HCT116 (cell line): Measurements from ENCODE around the gene RPL12. TPM values are rescaled to one million over a fixed set of nuclear protein-coding genes. Genes with fewer than 3 reads are reported as not detected.

Experiments used
- ATAC-seq: fragments of 200-7000 bp; cut with Tn5 transposase; 2 replicates; pipeline ENCODE4 v1.9.1; 2020; ENCODE audit warnings: mild to moderate bottlenecking, moderate library complexity
- BruUV-seq: library from RNA; stranded (reverse); fragments of 400-500 nt; replicated peaks from 2 replicates; lab custom pipeline; 2021; lab: Mats Ljungman, UMichigan
- CTCF ChIA-PET: fragments of 300-600 bp; sonication (Branson Sonifier 250); formaldehyde crosslinking; loops from one replicate; lab custom pipeline; 2021; ENCODE audit warnings: antibody characterized with exemption; lab: Charles Lee
- POLR2A ChIA-PET: fragments of 300-600, 350-600 bp; sonication (Branson Sonifier 250); formaldehyde crosslinking; loops from one replicate; lab custom pipeline; 2021; ENCODE audit warnings: antibody characterized with exemption; lab: Charles Lee
- RAD21 ChIA-PET, 2 experiments: fragments of 300-600 bp; sonication (Branson Sonifier 250); formaldehyde crosslinking; loops; one replicate each; lab custom pipeline; 2023; ENCODE audit warnings: low total read pairs in 2 of 2; ENCODE audit not compliant: uncharacterized antibody in 2 of 2, unreplicated experiment in 2 of 2, low non-redundant PET in 1 of 2; lab: Charles Lee
- DNase-seq: peaks from one replicate; pipeline ENCODE4 v3.0.0-alpha.2; 2010; ENCODE audit warnings: low read depth, low spot score
- H2AFZ ChIP-seq: fragments of 200-600 bp; shearing (Covaris generic), sonication (generic); 2 replicates; pipeline ENCODE4 v1.6.1; 2017; ENCODE audit warnings: low read depth, mixed run types, mixed read lengths, antibody characterized with exemption, low read length; ENCODE audit not compliant: poor library complexity, severe bottlenecking
- H3K27ac ChIP-seq: 2 replicates; pipeline ENCODE4 v1.5.1; 2012; ENCODE audit warnings: low read depth, low read length
- H3K27me3 ChIP-seq: fragments of 200-600 bp; sonication (generic); 2 replicates; pipeline ENCODE4 v1.6.1; 2016; ENCODE audit warnings: mixed run types, low read length, mixed read lengths; ENCODE audit not compliant: insufficient read depth
- H3K36me3 ChIP-seq, 2 experiments: fragments of 200-500 bp in 1 of 2; fragments of 200-600 bp in 1 of 2; sonication (Bioruptor generic) in 1 of 2; sonication (generic) in 1 of 2; 2 replicates each; pipeline versions ENCODE4 v1.5.1 to v1.6.1; 2014 to 2016; ENCODE audit warnings: low read length in 2 of 2, inconsistent platforms in 1 of 2, mixed read lengths in 1 of 2, mixed run types in 1 of 2; ENCODE audit not compliant: insufficient read depth in 2 of 2, control insufficient read depth in 1 of 2
- H3K4me1 ChIP-seq, 2 experiments: fragments of 200-600 bp in 1 of 2; sonication (generic) in 1 of 2; 2 replicates each; pipeline versions ENCODE4 v1.5.1 to v1.6.1; 2012 to 2017; ENCODE audit warnings: low read length in 2 of 2, inconsistent platforms in 1 of 2, mild to moderate bottlenecking in 1 of 2, mixed read lengths in 1 of 2, mixed run types in 1 of 2, moderate library complexity in 1 of 2; ENCODE audit not compliant: insufficient read depth in 2 of 2, control insufficient read depth in 1 of 2
- H3K4me2 ChIP-seq: fragments of 200-600 bp; sonication (generic); 2 replicates; pipeline ENCODE4 v1.6.1; 2017; ENCODE audit warnings: mixed run types, low read length, mixed read lengths
- H3K4me3 ChIP-seq, 2 experiments: fragments of 200-600 bp in 1 of 2; sonication (generic) in 1 of 2; replicated peaks in 1 of 2; 2 replicates each; pipeline ENCODE4 v1.5.1; 2011 to 2016; ENCODE audit warnings: low read length in 2 of 2, control low read depth in 1 of 2, low read depth in 1 of 2, mild to moderate bottlenecking in 1 of 2, mixed read lengths in 1 of 2, mixed run types in 1 of 2
- H3K79me2 ChIP-seq: fragments of 200-600 bp; sonication (generic); 2 replicates; pipeline ENCODE4 v1.6.1; 2017; ENCODE audit warnings: mild to moderate bottlenecking, mixed run types, low read length, moderate library complexity, mixed read lengths; ENCODE audit not compliant: insufficient read depth
- H3K9ac ChIP-seq: fragments of 200-600 bp; sonication (generic); 2 replicates; pipeline ENCODE4 v1.6.1; 2016; ENCODE audit warnings: low read length, mixed read lengths
- H3K9me2 ChIP-seq: fragments of 200-600 bp; sonication (generic), shearing (Covaris generic); 2 replicates; pipeline ENCODE4 v1.6.1; 2017; ENCODE audit warnings: mixed run types, mild to moderate bottlenecking, moderate library complexity; ENCODE audit not compliant: insufficient read depth
- H3K9me3 ChIP-seq, 2 experiments: fragments of 200-500 bp in 1 of 2; fragments of 200-600 bp in 1 of 2; sonication (Bioruptor generic) in 1 of 2; sonication (generic) in 1 of 2; 2 replicates each; pipeline ENCODE4 v1.6.1; 2014 to 2017; ENCODE audit warnings: low read length in 2 of 2, mixed read lengths in 2 of 2, inconsistent platforms in 1 of 2, low read depth in 1 of 2, mild to moderate bottlenecking in 1 of 2, mixed run types in 1 of 2, moderate library complexity in 1 of 2; ENCODE audit not compliant: control insufficient read depth in 1 of 2, insufficient read depth in 1 of 2
- H4K20me1 ChIP-seq: fragments of 200-600 bp; sonication (generic), shearing (Covaris generic); 2 replicates; pipeline ENCODE4 v1.6.1; 2017; ENCODE audit warnings: mixed run types, mild to moderate bottlenecking, moderate library complexity; ENCODE audit not compliant: insufficient read depth
- EGR1 ChIP-seq: IDR thresholded peaks from 2 replicates; pipeline ENCODE4 v1.6.1; 2012; ENCODE audit warnings: low read depth
- RAD21 ChIP-seq: IDR thresholded peaks from 2 replicates; pipeline ENCODE4 v1.6.1; 2012; ENCODE audit warnings: low read depth, mild to moderate bottlenecking
- REST ChIP-seq: IDR thresholded peaks from 2 replicates; pipeline ENCODE4 v1.6.1; 2012; ENCODE audit warnings: low read depth
- TCF7L2 ChIP-seq: IDR thresholded peaks from 2 replicates; pipeline ENCODE4 v1.7.0; 2011; ENCODE audit warnings: borderline replicate concordance, inconsistent platforms; ENCODE audit not compliant: insufficient read depth, insufficient read length; ENCODE audit errors: extremely low read depth
- YY1 ChIP-seq: IDR thresholded peaks from 2 replicates; pipeline ENCODE4 v1.6.1; 2011; ENCODE audit warnings: low read length, low read depth, moderate library complexity, mild to moderate bottlenecking; ENCODE audit not compliant: insufficient replicate concordance; ENCODE audit errors: extremely low read depth
- intact Hi-C: fragments of 100-400 bp; cut with micrococcal nuclease; formaldehyde crosslinking; loops from 2 replicates; pipeline ENCODE4 v1.10.0; 2022
- total RNA-seq: library from RNA; stranded (reverse); gene quantifications from one replicate; pipeline ENCODE4 v1.2.1, GENCODE V29; 2021; ENCODE audit not compliant: unreplicated experiment
- TF ChIP-seq, protein P1 (sequence below): IDR thresholded peaks from 2 replicates; pipeline ENCODE4 v1.6.1; 2012

The RPL12 gene
- total RNA-seq, 1 experiment from 2014 or later, result 2,679 TPM

- Histone ChIP-seq H3K9me3 (no peaks in the 10 kb centered on the region), H3K4me1 (peaks cover 7 to 16% of the 10 kb centered on the region in 2 experiments), H4K20me1 (no peaks in the 10 kb centered on the region), H2AFZ (no peak overlapping the region), H3K9ac (no peak overlapping the region), H3K9me2 (no peaks in the 10 kb centered on the region), H3K4me2 (no peak overlapping the region), H3K4me3 (no peak overlapping the region), H3K36me3 (peaks cover 9 to 11% of the 10 kb centered on the region in 2 experiments; a peak in 3 of 4 replicates), H3K79me2 (peaks cover 5% of the 10 kb centered on the region; the same call in 1 of the 2 replicates), H3K27me3 (no peaks in the 10 kb centered on the region), H3K27ac (no peak overlapping the region)
- ChIA-PET RAD21 (no interaction called here), POLR2A (no interaction called here), CTCF (no interaction called here)
- no peak for TF ChIP-seq YY1
- TF ChIP-seq REST, result no peak
- TF ChIP-seq RAD21, result no peak
- TF ChIP-seq EGR1, result no peak
- TF ChIP-seq, protein P1, sequence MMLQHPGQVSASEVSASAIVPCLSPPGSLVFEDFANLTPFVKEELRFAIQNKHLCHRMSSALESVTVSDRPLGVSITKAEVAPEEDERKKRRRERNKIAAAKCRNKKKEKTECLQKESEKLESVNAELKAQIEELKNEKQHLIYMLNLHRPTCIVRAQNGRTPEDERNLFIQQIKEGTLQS, result no peak
- TF ChIP-seq TCF7L2, result no peak
- BruUV-seq, result no TSS peak
- DNase-seq, result no peak
- intact Hi-C loops, result no loop called here
- peak; percentile 13; the same call in 1 of the 2 replicates for ATAC-seq
Observed at GRCh38 chr9:127457191-127457878, 6.1 kb upstream of the RPL12 start.
